ENCODE results near the gene IVNS1ABP.

DNA sequence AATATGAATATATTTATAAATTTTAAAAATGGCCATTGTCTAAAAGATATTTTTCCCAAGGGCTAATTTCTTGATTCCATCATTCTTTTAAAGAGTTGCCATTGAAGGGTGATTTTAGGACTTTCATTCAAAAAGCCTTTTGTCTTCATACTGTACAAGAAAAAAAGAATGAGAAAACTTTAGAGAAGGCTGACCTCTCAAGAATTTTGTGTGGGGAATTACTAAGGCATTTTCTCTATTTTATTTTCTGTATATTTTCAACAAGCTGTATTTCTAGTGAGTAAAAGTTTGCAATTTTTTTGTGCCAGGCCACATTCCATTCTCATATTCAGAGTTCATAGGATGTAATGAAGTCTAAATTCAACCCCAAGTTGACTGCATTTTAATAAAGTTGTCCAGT is 49.3 kb downstream of the IVNS1ABP start:
- TF ChIP-seq, protein P1, sequence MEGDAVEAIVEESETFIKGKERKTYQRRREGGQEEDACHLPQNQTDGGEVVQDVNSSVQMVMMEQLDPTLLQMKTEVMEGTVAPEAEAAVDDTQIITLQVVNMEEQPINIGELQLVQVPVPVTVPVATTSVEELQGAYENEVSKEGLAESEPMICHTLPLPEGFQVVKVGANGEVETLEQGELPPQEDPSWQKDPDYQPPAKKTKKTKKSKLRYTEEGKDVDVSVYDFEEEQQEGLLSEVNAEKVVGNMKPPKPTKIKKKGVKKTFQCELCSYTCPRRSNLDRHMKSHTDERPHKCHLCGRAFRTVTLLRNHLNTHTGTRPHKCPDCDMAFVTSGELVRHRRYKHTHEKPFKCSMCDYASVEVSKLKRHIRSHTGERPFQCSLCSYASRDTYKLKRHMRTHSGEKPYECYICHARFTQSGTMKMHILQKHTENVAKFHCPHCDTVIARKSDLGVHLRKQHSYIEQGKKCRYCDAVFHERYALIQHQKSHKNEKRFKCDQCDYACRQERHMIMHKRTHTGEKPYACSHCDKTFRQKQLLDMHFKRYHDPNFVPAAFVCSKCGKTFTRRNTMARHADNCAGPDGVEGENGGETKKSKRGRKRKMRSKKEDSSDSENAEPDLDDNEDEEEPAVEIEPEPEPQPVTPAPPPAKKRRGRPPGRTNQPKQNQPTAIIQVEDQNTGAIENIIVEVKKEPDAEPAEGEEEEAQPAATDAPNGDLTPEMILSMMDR (IDR thresholded peaks at IDR 0.05 in 2 of 3, conservative IDR thresholded peaks at IDR 0.05 in 1 of 3; ENCODE audit: borderline replicate concordance in 1 of 3, insufficient read depth in 1 of 3, low read depth in 2 of 3, low read length in 2 of 3): no peak
- TF ChIP-seq, protein P2, sequence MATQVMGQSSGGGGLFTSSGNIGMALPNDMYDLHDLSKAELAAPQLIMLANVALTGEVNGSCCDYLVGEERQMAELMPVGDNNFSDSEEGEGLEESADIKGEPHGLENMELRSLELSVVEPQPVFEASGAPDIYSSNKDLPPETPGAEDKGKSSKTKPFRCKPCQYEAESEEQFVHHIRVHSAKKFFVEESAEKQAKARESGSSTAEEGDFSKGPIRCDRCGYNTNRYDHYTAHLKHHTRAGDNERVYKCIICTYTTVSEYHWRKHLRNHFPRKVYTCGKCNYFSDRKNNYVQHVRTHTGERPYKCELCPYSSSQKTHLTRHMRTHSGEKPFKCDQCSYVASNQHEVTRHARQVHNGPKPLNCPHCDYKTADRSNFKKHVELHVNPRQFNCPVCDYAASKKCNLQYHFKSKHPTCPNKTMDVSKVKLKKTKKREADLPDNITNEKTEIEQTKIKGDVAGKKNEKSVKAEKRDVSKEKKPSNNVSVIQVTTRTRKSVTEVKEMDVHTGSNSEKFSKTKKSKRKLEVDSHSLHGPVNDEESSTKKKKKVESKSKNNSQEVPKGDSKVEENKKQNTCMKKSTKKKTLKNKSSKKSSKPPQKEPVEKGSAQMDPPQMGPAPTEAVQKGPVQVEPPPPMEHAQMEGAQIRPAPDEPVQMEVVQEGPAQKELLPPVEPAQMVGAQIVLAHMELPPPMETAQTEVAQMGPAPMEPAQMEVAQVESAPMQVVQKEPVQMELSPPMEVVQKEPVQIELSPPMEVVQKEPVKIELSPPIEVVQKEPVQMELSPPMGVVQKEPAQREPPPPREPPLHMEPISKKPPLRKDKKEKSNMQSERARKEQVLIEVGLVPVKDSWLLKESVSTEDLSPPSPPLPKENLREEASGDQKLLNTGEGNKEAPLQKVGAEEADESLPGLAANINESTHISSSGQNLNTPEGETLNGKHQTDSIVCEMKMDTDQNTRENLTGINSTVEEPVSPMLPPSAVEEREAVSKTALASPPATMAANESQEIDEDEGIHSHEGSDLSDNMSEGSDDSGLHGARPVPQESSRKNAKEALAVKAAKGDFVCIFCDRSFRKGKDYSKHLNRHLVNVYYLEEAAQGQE (IDR thresholded peaks at IDR 0.05; ENCODE audit: low read depth): no peak
- TF ChIP-seq CEBPB (IDR thresholded peaks at IDR 0.05; ENCODE audit: low read depth): no peak
- TF ChIP-seq, protein P3, sequence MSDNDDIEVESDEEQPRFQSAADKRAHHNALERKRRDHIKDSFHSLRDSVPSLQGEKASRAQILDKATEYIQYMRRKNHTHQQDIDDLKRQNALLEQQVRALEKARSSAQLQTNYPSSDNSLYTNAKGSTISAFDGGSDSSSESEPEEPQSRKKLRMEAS (IDR thresholded peaks at IDR 0.05): no peak
- TF ChIP-seq ZNF274 (IDR thresholded peaks at IDR 0.05; ENCODE audit: low read depth, low read length): no peak
- TF ChIP-seq EZH2phosphoT487 (IDR thresholded peaks at IDR 0.05; ENCODE audit: borderline replicate concordance): no peak
- TF ChIP-seq POLR2A (IDR thresholded peaks at IDR 0.05; ENCODE audit: borderline replicate concordance, extremely low read depth, insufficient read depth, insufficient read length): no peak
- TF ChIP-seq TCF7L2 (IDR thresholded peaks at IDR 0.05; ENCODE audit: borderline replicate concordance, extremely low read depth, insufficient read depth, insufficient read length): no peak
- no peak for TF ChIP-seq FOSL1 (IDR thresholded peaks at IDR 0.05; ENCODE audit: low read depth)
- TF ChIP-seq ZFX (IDR thresholded peaks at IDR 0.05): no peak

Measured in HCT116 (cell line).